Panc1 (cell line): ENCODE data around the gene LDHB. TPM values are rescaled to one million over a fixed set of nuclear protein-coding genes. Genes with fewer than 3 reads are reported as not detected.

ENCODE experiments used
- ATAC-seq: fragments of 200-7000 bp; cut with Tn5 transposase; 2 replicates; pipeline ENCODE4 v1.9.1; 2020; ENCODE audit warnings: mild to moderate bottlenecking, moderate library complexity
- BruUV-seq: library from RNA; stranded (reverse); fragments of 400-500 nt; replicated peaks from 2 replicates; lab custom pipeline; 2021; lab: Mats Ljungman, UMichigan
- CTCF ChIA-PET: fragments of 300-600 bp; sonication (Branson Sonifier 250); formaldehyde crosslinking; loops from one replicate; lab custom pipeline; 2022; ENCODE audit warnings: antibody characterized with exemption; lab: Charles Lee
- POLR2A ChIA-PET: fragments of 300-600 bp; sonication (Branson Sonifier 250); formaldehyde crosslinking; loops from one replicate; lab custom pipeline; 2022; ENCODE audit warnings: antibody characterized with exemption; lab: Charles Lee
- DNase-seq: peaks from one replicate; pipeline ENCODE4 v3.0.0-alpha.2; 2010; ENCODE audit warnings: low read depth, low spot score
- H3K27ac ChIP-seq: 2 replicates; pipeline ENCODE4 v1.5.1; 2011; ENCODE audit warnings: mild to moderate bottlenecking, low read length, inconsistent platforms
- H3K27me3 ChIP-seq: fragments of 200-500 bp; sonication (Bioruptor generic); 2 replicates; pipeline ENCODE4 v1.6.0; 2014; ENCODE audit warnings: low read length, inconsistent platforms; ENCODE audit not compliant: control insufficient read depth, insufficient read depth
- H3K36me3 ChIP-seq: fragments of 200-500 bp; sonication (Bioruptor generic); 2 replicates; pipeline ENCODE4 v1.5.1; 2014; ENCODE audit warnings: inconsistent platforms, mild to moderate bottlenecking, low read length, moderate library complexity; ENCODE audit not compliant: control insufficient read depth, insufficient read depth
- H3K4me1 ChIP-seq: 2 replicates; pipeline ENCODE4 v1.5.1; 2011; ENCODE audit warnings: inconsistent platforms, mild to moderate bottlenecking, low read length, moderate library complexity; ENCODE audit not compliant: control insufficient read depth, insufficient read depth
- H3K4me3 ChIP-seq, 2 experiments: 2 replicates each; pipeline ENCODE4 v1.5.1; 2011 to 2012; ENCODE audit warnings: low read depth in 2 of 2, low read length in 2 of 2, mild to moderate bottlenecking in 2 of 2, inconsistent platforms in 1 of 2, moderate library complexity in 1 of 2
- H3K9me3 ChIP-seq: fragments of 200-500 bp; sonication (Bioruptor generic); 2 replicates; pipeline ENCODE4 v1.5.1; 2014; ENCODE audit warnings: low read depth, mild to moderate bottlenecking, inconsistent platforms, low read length, moderate library complexity; ENCODE audit not compliant: control insufficient read depth, insufficient read depth
- CTCF ChIP-seq: fragments of 450-650 bp; IDR thresholded peaks from 2 replicates; pipeline ENCODE4 v1.5.1; 2017; ENCODE audit warnings: mild to moderate bottlenecking
- POLR2AphosphoS5 ChIP-seq: IDR thresholded peaks from 2 replicates; pipeline ENCODE4 v1.6.1; 2012; ENCODE audit warnings: mild to moderate bottlenecking, low read depth, low read length, moderate library complexity
- REST ChIP-seq, 2 experiments: IDR thresholded peaks; 2 replicates each; pipeline ENCODE4 v1.6.1; 2011 to 2012; ENCODE audit warnings: low read depth in 2 of 2, control low read depth in 1 of 2, low read length in 1 of 2, mild to moderate bottlenecking in 1 of 2, moderate library complexity in 1 of 2; ENCODE audit not compliant: insufficient read depth in 1 of 2
- SIN3A ChIP-seq: IDR thresholded peaks from 2 replicates; pipeline ENCODE4 v1.6.1; 2012; ENCODE audit warnings: low read depth, mild to moderate bottlenecking, low read length, moderate library complexity, borderline replicate concordance; ENCODE audit not compliant: insufficient read depth
- TCF7L2 ChIP-seq: IDR thresholded peaks from 2 replicates; pipeline ENCODE4 v1.6.1; 2011; ENCODE audit warnings: mild to moderate bottlenecking, low read depth, low read length, inconsistent platforms
- in situ Hi-C: cut with HindIII; loops from 2 replicates; pipeline ENCODE4 v1.10.0; 2016; ENCODE audit warnings: low sequenced_read_pairs, low pct_unique_long_range_greater_than_20kb
- intact Hi-C: fragments of 100-400 bp; cut with micrococcal nuclease; formaldehyde crosslinking; loops from one replicate; pipeline ENCODE4 v1.10.0; 2022; ENCODE audit not compliant: unreplicated experiment
- total RNA-seq: library from RNA; stranded (reverse); gene quantifications from one replicate; pipeline ENCODE4 v1.2.1, GENCODE V29; 2021; ENCODE audit not compliant: unreplicated experiment

LDHB gene
- total RNA-seq, 1 experiment from 2014 or later = 552 TPM

- H3K9me3 ChIP-seq = no peaks in the 10 kb centered on the region
- CTCF ChIA-PET = no interaction called here
- no peak overlapping the region for H3K27ac ChIP-seq
- no peaks in the 10 kb centered on the region for H3K4me1 ChIP-seq
- in situ Hi-C loops (no loop called here), intact Hi-C loops (loop anchor here (5.0 kb wide), 2 partner anchors 76 to 436 kb away; no protein-coding TSS in a partner anchor)
- no peak for DNase-seq
- ATAC-seq = no peak
- no TSS peak for BruUV-seq
- H3K4me3 ChIP-seq = no peak overlapping the region
- no peaks in the 10 kb centered on the region; the same call in 1 of the 2 replicates for H3K27me3 ChIP-seq
- no peaks in the 10 kb centered on the region; the same call in 1 of the 2 replicates for H3K36me3 ChIP-seq
- POLR2A ChIA-PET = no interaction called here
- TF ChIP-seq REST (IDR thresholded peaks at IDR 0.05; ENCODE audit: insufficient read depth in 1 of 2, low read depth in 2 of 2, low read length in 1 of 2) (no peak), POLR2AphosphoS5 (no peak)
These were observed 25.5 kb upstream of the LDHB start for GRCh38 chr12:21683115-21683514.

GRCh38 chr12:21678959-21679358 lies 21.3 kb upstream of the LDHB start:
- ChIA-PET CTCF (no interaction called here), POLR2A (no interaction called here)
- DNase-seq = no peak
- no peaks in the 10 kb centered on the region for H3K36me3 ChIP-seq
- no peaks in the 10 kb centered on the region for H3K27me3 ChIP-seq
- BruUV-seq = no TSS peak
- H3K27ac ChIP-seq = no peak overlapping the region
- no peak for ATAC-seq
- TF ChIP-seq CTCF = no peak
- TF ChIP-seq POLR2AphosphoS5 = no peak
- no peak for TF ChIP-seq REST (IDR thresholded peaks at IDR 0.05; ENCODE audit: insufficient read depth in 1 of 2, low read depth in 2 of 2, low read length in 1 of 2)
- no peak for TF ChIP-seq TCF7L2
- no peak for TF ChIP-seq SIN3A
- H3K4me3 ChIP-seq = no peak overlapping the region
- no peaks in the 10 kb centered on the region for H3K4me1 ChIP-seq
- intact Hi-C loops = no loop called here
- in situ Hi-C loops = no loop called here
- no peaks in the 10 kb centered on the region for H3K9me3 ChIP-seq
